ENCODE results near the gene COL5A3.

DNA sequence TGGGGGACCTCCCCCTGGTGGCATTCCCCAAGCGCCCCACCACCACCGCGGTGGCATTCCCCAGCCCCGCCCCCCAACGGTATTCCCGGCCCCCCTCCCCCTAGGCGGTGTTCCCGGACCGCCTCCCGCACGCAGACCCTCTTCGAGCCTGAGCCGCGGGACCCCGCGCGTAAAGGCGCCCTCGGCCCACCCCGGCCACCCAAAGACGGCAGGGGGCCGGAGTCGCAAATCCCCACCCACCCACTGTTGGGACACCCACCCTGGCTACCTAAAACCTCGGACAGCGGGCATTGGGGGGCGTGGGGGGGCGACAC, 96.3 kb downstream of the COL5A3 start:
- TF ChIP-seq, protein P1, sequence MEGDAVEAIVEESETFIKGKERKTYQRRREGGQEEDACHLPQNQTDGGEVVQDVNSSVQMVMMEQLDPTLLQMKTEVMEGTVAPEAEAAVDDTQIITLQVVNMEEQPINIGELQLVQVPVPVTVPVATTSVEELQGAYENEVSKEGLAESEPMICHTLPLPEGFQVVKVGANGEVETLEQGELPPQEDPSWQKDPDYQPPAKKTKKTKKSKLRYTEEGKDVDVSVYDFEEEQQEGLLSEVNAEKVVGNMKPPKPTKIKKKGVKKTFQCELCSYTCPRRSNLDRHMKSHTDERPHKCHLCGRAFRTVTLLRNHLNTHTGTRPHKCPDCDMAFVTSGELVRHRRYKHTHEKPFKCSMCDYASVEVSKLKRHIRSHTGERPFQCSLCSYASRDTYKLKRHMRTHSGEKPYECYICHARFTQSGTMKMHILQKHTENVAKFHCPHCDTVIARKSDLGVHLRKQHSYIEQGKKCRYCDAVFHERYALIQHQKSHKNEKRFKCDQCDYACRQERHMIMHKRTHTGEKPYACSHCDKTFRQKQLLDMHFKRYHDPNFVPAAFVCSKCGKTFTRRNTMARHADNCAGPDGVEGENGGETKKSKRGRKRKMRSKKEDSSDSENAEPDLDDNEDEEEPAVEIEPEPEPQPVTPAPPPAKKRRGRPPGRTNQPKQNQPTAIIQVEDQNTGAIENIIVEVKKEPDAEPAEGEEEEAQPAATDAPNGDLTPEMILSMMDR (IDR thresholded peaks at IDR 0.05) = no peak
- TF ChIP-seq POLR2A (IDR thresholded peaks at IDR 0.05) = no peak

Measured in gastroesophageal sphincter (tissue), 3 donors.